Activated naive CD8-positive, alpha-beta T cell treated with anti-CD3 and anti-CD28 coated beads for 36 hours (primary cell): ENCODE data around the gene RTF1. TPM values are rescaled to one million over a fixed set of nuclear protein-coding genes. Genes with fewer than 3 reads are reported as not detected.

Source experiments
- DNase-seq: peaks from one replicate; pipeline ENCODE4 v3.0.0; 2021
- H3K27ac Mint-ChIP-seq: one replicate; pipeline ENCODE4 v1.8.0; 2022; ENCODE audit warnings: mild to moderate bottlenecking, moderate library complexity, mixed read lengths
- H3K27me3 Mint-ChIP-seq: one replicate; pipeline ENCODE4 v1.8.0; 2022; ENCODE audit warnings: mild to moderate bottlenecking, mixed read lengths
- H3K36me3 Mint-ChIP-seq: one replicate; pipeline ENCODE4 v1.8.0; 2021; ENCODE audit warnings: mild to moderate bottlenecking, mixed read lengths
- H3K4me1 Mint-ChIP-seq: one replicate; pipeline ENCODE4 v1.8.0; 2021; ENCODE audit warnings: mixed read lengths
- H3K4me3 Mint-ChIP-seq: one replicate; pipeline ENCODE4 v1.8.0; 2022; ENCODE audit warnings: mild to moderate bottlenecking, moderate library complexity, mixed read lengths
- H3K9me3 Mint-ChIP-seq: one replicate; pipeline ENCODE4 v1.8.0; 2022; ENCODE audit warnings: mixed read lengths
- total RNA-seq, 2 experiments: library from RNA; stranded (reverse); gene quantifications; one replicate each; pipeline ENCODE4 v1.2.3, GENCODE V29; 2021

RTF1 gene
- total RNA-seq, 2 experiments from 2014 or later, result 26.8 to 30.3 TPM

DNA sequence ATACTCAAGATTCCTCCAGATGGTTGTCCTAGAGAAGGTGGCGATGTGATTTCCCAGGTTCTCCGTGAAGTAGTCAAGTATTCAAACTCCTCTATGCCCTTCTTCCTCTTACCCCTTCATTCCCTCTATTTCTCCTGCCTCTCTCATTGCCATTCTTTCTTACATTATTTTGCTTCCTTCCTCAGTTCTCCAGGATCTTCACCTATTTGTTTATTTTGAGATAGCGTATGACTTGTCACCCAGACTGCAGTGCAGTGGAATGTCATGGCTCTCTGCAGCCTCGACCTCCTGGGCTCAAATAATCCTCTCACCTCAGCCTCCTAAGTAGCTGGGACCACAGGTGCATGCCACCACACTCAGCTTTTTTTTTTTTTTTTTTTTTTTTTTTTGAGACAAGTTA is 75.0 kb downstream of the RTF1 start:
- peaks cover 4% of the 10 kb centered on the region for H3K36me3 Mint-ChIP-seq
- H3K27me3 Mint-ChIP-seq, result peaks cover 47% of the 10 kb centered on the region
- H3K4me3 Mint-ChIP-seq, result no peak overlapping the region
- H3K27ac Mint-ChIP-seq, result no peak overlapping the region
- H3K4me1 Mint-ChIP-seq, result peaks cover 29% of the 10 kb centered on the region
- DNase-seq, result no peak
- no peaks in the 10 kb centered on the region for H3K9me3 Mint-ChIP-seq

- peaks cover 29% of the 10 kb centered on the region for H3K4me1 Mint-ChIP-seq
- H3K4me3 Mint-ChIP-seq, result peak overlapping the region; percentile 71
- no peak for DNase-seq
- H3K27ac Mint-ChIP-seq, result peak overlapping the region; percentile 67
- H3K27me3 Mint-ChIP-seq, result peaks cover 54% of the 10 kb centered on the region
- H3K36me3 Mint-ChIP-seq, result peaks cover 4% of the 10 kb centered on the region
- no peaks in the 10 kb centered on the region for H3K9me3 Mint-ChIP-seq
Measured at GRCh38 chr15:41492597-41493204, 75.8 kb downstream of the RTF1 start.

DNA sequence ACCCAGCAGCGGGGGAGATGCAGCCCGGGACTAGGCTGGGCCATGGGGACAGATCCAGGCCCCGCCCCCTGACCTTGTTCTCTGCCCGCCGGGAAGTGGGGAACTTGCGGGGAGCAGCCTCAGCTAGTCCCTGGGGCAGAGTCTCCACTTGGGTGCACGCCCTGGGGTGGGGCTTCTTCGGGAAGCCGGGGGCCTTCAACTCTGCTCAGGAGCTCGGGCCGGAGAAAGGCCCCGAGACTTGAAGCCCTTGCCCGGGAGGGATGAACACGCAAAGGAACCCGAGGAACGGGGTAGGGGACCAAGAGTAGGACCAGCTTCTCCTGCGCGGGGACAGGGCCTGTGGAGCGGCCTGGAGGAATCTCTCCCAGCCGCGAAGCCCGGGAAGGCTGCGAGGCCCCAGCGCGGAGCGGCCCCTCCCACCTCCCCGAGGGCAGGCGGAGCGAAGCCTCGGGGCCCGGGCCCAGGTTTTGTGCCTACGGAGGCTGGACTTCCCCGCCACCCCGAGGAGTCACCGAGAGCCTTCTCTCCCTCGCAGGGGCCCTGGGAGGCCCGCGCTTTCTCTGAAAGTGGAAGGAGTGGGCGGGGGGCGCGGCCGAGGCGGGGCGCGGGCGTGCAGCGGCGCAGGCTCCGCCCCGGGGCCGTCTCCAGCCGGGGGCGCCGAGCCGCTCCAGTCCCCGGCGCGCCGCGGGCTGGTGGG is 76.5 kb downstream of the RTF1 start, which contains the start of gene ITPKA:
ITPKA (plus strand) TSS at position 670 of the 697 bp plus-strand sequence. CDS start 54 bp downstream, outside the sequence.
- Mint-ChIP-seq H3K27ac (peak within 1 kb of the TSS; percentile 67), H3K9me3 (no peaks in the 10 kb centered on the region), H3K4me3 (peak within 1 kb of the TSS; percentile 71), H3K36me3 (peaks cover 1% of the 10 kb centered on the region), H3K27me3 (peaks cover 55% of the 10 kb centered on the region), H3K4me1 (peaks cover 26% of the 10 kb centered on the region)
- DNase-seq, result peak; percentile 94

GRCh38 chr15:41493902-41494189 is 77.0 kb downstream of the RTF1 start:
- Mint-ChIP-seq H3K4me3 (no peak overlapping the region), H3K36me3 (peaks cover 1% of the 10 kb centered on the region), H3K9me3 (no peaks in the 10 kb centered on the region), H3K27ac (no peak overlapping the region), H3K4me1 (peaks cover 26% of the 10 kb centered on the region), H3K27me3 (peaks cover 60% of the 10 kb centered on the region)
- DNase-seq, result no peak

DNA sequence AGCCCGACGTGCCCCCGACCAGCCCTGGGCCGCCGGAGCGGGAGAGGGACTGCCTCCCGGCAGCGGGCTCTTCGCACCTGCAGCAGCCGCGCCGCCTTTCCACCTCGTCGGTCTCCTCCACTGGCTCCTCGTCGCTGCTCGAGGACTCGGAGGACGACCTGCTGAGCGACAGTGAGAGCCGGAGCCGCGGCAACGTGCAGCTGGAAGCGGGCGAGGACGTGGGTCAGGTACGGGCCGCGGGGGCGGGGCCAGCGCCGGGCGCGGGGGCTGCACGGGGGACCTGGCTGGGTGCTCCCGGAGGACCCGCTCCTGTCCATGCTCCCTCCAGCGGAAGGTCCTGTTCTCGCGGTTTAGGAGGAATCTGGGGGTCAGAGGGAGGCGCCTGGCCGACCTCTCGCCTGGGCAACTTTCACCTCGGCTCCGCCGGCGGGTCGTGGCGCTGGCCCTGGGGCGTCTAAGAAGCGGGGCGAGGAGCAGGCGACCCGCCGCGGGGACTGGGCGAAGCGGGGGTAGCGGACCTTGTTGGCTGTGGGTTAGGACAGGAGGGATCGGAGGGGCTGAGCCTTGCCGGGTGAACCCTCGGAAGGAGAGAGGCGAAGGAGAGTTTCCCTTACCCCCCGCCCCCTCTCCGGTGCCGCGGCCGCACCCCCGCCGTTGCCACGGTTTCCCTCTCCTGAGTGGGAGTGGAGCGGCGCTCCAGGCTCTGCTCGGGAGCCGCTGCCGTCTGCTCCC is 77.5 kb downstream of the RTF1 start:
- peaks cover 26% of the 10 kb centered on the region for H3K4me1 Mint-ChIP-seq
- H3K4me3 Mint-ChIP-seq, result peak overlapping the region; percentile 60
- H3K9me3 Mint-ChIP-seq, result no peaks in the 10 kb centered on the region
- H3K27ac Mint-ChIP-seq, result no peak overlapping the region
- H3K27me3 Mint-ChIP-seq, result peaks cover 65% of the 10 kb centered on the region
- DNase-seq, result peak; percentile 63
- peaks cover 1% of the 10 kb centered on the region for H3K36me3 Mint-ChIP-seq

GRCh38 chr15:41494922-41495735 is 78.2 kb downstream of the RTF1 start:
- Mint-ChIP-seq H3K36me3 (peaks cover 1% of the 10 kb centered on the region), H3K4me3 (peak overlapping the region; percentile 55), H3K27me3 (peaks cover 71% of the 10 kb centered on the region), H3K4me1 (peaks cover 22% of the 10 kb centered on the region), H3K9me3 (no peaks in the 10 kb centered on the region), H3K27ac (no peak overlapping the region)
- DNase-seq, result peak; percentile 53

- H3K36me3 Mint-ChIP-seq, result no peaks in the 10 kb centered on the region
- peaks cover 77% of the 10 kb centered on the region for H3K27me3 Mint-ChIP-seq
- peaks cover 19% of the 10 kb centered on the region for H3K4me1 Mint-ChIP-seq
- H3K4me3 Mint-ChIP-seq, result no peak overlapping the region
- H3K9me3 Mint-ChIP-seq, result no peaks in the 10 kb centered on the region
- DNase-seq, result no peak
- H3K27ac Mint-ChIP-seq, result no peak overlapping the region
Measured at GRCh38 chr15:41495736-41496599, 79.1 kb downstream of the RTF1 start.

DNA sequence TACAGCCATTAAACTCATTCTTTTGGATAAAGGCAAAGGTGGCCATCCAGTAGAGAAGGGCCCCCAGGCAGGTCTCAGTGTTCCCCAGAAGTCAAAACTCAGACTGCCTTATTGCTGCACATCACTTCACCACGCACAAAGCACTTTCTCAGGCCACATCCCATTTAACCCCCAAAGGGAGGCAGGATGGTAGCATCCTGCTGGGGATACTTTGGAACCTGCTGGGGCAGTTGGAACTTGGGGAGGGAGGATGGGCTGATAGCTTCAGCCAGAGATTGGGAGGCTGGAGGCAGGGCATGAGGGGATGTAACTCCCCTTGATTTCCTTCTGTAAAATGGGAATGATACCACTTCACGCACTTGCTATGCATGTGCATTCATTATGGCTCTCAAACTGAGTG is 81.8 kb downstream of the RTF1 start:
- H3K9me3 Mint-ChIP-seq, result no peaks in the 10 kb centered on the region
- no peaks in the 10 kb centered on the region for H3K36me3 Mint-ChIP-seq
- no peak overlapping the region for H3K4me3 Mint-ChIP-seq
- H3K27ac Mint-ChIP-seq, result no peak overlapping the region
- DNase-seq, result no peak
- H3K4me1 Mint-ChIP-seq, result peaks cover 13% of the 10 kb centered on the region
- peaks cover 84% of the 10 kb centered on the region for H3K27me3 Mint-ChIP-seq

DNA sequence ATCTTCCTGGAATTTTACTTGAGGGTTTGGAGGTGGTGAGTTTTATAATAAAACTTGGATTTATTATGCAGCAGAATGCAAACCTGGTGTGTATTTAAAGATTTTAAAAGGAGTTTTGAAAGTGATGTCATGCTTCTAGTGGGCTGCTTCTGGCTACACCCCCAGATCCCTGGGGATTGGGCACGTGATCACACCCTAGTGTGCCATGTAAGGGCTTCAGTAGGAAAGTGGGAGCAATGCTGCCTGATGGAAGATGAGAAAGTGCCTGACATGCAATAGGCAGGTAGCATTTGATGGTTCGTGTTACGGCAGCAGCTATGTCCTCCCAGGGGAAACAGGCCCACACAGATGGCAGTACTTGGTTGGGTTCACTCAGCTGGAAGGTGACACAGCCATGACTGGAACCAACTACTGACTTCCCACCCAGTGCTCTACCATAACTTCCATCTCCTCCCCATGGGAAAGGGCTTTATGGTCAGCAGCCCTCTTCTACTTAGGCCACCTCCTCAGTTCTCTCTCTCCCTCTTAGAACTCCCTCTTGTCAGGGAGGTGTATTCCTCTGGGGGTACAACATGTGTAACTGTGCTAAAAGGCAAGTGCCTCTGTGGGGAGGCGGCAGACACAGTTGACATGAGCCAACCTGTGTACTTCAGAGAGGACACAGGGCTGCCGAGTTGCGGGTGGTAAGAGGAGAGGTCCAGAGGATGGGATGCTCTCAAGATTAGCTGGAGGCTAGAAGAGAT is 82.4 kb downstream of the RTF1 start:
- H3K27me3 Mint-ChIP-seq, result peaks cover 88% of the 10 kb centered on the region
- H3K27ac Mint-ChIP-seq, result no peak overlapping the region
- H3K9me3 Mint-ChIP-seq, result no peaks in the 10 kb centered on the region
- peaks cover 13% of the 10 kb centered on the region for H3K4me1 Mint-ChIP-seq
- DNase-seq, result no peak
- H3K4me3 Mint-ChIP-seq, result no peak overlapping the region
- H3K36me3 Mint-ChIP-seq, result no peaks in the 10 kb centered on the region

DNA sequence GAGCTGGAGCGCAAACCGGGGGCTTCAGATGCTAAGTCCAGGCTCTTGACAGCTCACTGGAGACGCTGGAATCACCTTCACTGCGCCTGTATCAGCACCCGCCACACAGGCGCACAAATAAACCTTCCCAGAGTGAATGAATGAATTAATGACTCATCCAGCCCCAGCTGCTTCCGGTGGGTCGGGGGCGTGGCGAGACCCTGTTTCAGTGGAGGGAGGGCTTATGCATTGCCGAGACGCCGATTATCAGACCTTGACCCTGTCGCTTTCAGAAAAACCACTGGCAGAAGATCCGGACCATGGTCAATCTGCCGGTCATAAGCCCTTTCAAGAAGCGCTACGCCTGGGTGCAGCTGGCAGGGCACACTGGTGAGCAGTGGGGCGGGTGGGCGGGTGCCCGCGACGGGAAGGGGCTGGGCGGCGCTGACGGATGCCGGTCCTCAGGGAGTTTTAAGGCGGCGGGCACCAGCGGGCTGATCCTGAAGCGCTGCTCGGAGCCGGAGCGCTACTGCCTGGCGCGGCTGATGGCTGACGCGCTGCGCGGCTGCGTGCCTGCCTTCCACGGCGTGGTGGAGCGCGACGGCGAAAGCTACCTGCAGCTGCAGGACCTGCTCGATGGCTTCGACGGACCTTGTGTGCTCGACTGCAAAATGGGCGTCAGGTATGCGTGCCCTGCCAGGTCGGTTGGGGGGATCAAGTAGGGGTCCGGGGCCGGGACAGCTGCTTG is 84.5 kb downstream of the RTF1 start:
- no peak overlapping the region for H3K27ac Mint-ChIP-seq
- peak; percentile 49 for DNase-seq
- H3K27me3 Mint-ChIP-seq, result peaks cover 84% of the 10 kb centered on the region
- H3K4me1 Mint-ChIP-seq, result peaks cover 13% of the 10 kb centered on the region
- H3K4me3 Mint-ChIP-seq, result peak overlapping the region; percentile 61
- no peaks in the 10 kb centered on the region for H3K9me3 Mint-ChIP-seq
- no peaks in the 10 kb centered on the region for H3K36me3 Mint-ChIP-seq

DNA sequence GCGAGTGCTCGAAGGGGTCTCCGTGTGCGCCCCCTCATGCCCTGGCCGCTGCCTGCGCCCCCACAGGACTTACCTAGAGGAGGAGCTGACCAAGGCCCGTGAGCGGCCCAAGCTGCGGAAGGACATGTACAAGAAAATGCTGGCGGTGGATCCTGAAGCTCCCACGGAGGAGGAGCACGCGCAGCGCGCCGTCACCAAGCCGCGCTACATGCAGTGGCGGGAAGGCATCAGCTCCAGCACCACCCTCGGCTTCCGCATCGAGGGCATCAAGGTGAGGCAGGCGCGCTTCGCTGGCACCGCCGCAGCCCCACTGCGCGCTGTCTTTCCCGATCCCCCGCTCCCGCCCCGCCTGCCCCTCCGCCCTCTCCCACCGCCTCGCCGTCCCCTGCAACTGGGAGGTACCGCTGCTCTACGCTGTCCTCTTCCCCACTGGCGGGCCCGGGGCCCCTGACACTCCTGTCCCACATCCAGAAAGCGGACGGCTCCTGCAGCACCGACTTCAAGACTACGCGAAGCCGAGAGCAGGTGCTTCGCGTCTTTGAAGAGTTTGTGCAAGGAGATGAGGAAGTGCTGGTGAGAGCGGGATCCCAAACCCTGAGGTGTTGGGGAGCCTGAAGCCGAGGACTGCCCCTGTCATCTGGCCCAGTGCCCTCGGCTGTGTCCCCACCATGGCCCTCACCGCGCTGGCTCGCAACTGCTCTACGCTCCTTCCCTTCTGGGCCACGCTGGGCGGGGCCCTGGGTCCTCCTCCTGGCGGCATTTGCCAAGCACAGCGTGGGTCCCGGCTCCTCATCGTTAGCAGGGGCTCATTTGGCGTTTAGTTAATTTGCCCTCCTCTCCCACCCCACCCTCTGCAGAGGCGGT is 85.3 kb downstream of the RTF1 start:
- peaks cover 78% of the 10 kb centered on the region for H3K27me3 Mint-ChIP-seq
- no peak overlapping the region for H3K4me3 Mint-ChIP-seq
- H3K36me3 Mint-ChIP-seq, result no peaks in the 10 kb centered on the region
- H3K9me3 Mint-ChIP-seq, result no peaks in the 10 kb centered on the region
- DNase-seq, result peak; percentile 36
- peaks cover 13% of the 10 kb centered on the region for H3K4me1 Mint-ChIP-seq
- H3K27ac Mint-ChIP-seq, result no peak overlapping the region

DNA sequence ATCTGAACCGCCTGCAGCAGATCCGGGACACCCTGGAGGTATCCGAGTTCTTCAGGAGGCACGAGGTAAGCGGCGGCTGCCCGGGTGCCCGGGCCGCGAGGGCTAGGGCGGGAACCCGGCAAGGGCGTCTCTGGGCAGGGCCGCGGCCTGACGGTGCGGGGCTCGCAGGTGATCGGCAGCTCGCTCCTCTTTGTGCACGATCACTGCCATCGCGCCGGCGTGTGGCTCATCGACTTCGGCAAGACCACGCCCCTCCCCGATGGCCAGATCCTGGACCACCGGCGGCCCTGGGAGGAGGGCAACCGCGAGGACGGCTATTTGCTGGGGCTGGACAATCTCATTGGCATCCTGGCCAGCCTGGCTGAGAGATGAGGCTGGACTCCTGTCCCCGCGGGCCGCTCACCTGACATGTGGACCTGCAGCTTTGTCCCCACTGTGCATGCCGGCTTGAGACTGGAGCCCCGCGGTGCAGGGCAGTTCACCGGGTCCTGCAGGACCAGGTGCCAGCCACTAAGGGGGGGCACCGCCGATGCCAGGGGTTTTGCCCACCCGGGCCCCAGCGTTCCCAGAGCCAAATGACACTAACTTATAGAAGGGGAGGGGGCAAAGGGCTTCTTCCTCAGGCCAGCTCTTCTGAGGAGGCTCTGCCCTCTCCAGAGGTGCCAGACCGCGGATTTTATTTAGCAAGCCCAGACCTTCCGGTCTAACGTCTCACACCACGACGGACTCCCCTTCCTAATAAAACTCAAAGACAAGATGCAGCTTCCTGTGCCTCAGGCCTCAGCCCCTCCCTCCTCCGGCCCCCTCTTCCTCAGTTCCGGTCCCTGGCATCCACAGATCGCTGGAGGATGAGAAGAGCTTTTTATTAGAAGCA is 86.1 kb downstream of the RTF1 start:
- peak overlapping the region; percentile 4 for H3K4me3 Mint-ChIP-seq
- peaks cover 70% of the 10 kb centered on the region for H3K27me3 Mint-ChIP-seq
- no peaks in the 10 kb centered on the region for H3K36me3 Mint-ChIP-seq
- H3K27ac Mint-ChIP-seq, result no peak overlapping the region
- H3K4me1 Mint-ChIP-seq, result peaks cover 13% of the 10 kb centered on the region
- peak; percentile 24 for DNase-seq
- no peaks in the 10 kb centered on the region for H3K9me3 Mint-ChIP-seq
